Measurements from ENCODE around the gene BRSK2. TPM values are rescaled to one million over a fixed set of nuclear protein-coding genes. Genes with fewer than 3 reads are reported as not detected.

BRSK2 gene
- total and polyA plus RNA-seq, 2 donors from 2014 or later, result 0.43 to 1.2 TPM

DNA sequence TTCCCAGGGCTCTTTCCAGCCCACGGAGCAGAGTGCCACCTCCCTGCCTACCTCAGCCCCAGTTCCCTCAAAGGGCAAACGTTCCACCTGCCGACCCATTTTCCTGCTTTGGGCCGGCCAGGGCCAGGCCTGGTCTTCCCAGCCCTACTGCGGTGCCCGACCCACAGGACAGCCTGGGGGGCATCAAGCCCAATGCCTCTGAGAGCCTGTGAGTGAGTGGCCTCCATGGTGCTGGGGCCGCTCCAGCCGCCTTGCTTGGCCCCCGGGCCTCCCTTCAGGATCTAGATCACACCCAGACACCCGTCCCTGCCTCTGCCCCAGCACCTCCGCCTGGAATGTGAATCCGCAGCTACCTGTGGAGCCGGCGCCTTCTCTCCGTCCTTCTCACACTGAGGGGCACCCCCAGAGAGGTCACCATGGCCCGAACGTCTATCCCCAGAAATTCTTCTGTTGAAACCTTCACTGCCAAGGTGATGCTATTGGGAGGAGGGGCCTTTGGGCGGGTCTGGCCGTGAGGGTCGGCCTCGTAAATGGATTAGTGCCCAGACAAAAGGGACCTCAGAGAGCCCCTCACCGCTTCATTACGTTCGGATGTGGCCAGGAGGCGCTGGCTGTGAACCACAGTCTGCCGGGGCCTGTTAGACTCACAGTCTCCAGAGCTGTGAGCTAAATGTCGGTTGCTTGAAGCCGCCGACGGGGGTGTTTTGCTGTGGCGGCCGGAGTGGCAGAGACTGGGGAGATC lies 36.2 kb upstream of the BRSK2 start:
- Histone ChIP-seq H3K27ac (ENCODE audit: low read depth in 2 of 2, low read length in 2 of 2) (no peak overlapping the region), H3K4me3 (ENCODE audit: low read length in 3 of 3) (no peak overlapping the region), H3K9me3 (ENCODE audit: control insufficient read depth in 2 of 3, insufficient read depth in 1 of 3, low read length in 3 of 3) (no peaks in the 10 kb centered on the region), H3K4me1 (ENCODE audit: control insufficient read depth in 2 of 3, insufficient read depth in 2 of 3, low read depth in 1 of 3, low read length in 3 of 3) (no peaks in the 10 kb centered on the region), H3K9ac (ENCODE audit: low read length in 3 of 3) (no peak overlapping the region), H3K36me3 (ENCODE audit: control insufficient read depth in 2 of 3, insufficient read depth in 3 of 3, low read length in 3 of 3) (no peaks in the 10 kb centered on the region), H3K27me3 (ENCODE audit: control insufficient read depth, insufficient read depth, low read length) (no peaks in the 10 kb centered on the region)
- FAIRE-seq (no peak), DNase-seq (no peak)
- TF ChIP-seq, protein P1, sequence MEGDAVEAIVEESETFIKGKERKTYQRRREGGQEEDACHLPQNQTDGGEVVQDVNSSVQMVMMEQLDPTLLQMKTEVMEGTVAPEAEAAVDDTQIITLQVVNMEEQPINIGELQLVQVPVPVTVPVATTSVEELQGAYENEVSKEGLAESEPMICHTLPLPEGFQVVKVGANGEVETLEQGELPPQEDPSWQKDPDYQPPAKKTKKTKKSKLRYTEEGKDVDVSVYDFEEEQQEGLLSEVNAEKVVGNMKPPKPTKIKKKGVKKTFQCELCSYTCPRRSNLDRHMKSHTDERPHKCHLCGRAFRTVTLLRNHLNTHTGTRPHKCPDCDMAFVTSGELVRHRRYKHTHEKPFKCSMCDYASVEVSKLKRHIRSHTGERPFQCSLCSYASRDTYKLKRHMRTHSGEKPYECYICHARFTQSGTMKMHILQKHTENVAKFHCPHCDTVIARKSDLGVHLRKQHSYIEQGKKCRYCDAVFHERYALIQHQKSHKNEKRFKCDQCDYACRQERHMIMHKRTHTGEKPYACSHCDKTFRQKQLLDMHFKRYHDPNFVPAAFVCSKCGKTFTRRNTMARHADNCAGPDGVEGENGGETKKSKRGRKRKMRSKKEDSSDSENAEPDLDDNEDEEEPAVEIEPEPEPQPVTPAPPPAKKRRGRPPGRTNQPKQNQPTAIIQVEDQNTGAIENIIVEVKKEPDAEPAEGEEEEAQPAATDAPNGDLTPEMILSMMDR (IDR thresholded peaks at IDR 0.05; ENCODE audit: borderline replicate concordance, extremely low read depth, insufficient read depth), result no peak
- intact Hi-C loops (cut with DNase I), result no loop called here

DNA sequence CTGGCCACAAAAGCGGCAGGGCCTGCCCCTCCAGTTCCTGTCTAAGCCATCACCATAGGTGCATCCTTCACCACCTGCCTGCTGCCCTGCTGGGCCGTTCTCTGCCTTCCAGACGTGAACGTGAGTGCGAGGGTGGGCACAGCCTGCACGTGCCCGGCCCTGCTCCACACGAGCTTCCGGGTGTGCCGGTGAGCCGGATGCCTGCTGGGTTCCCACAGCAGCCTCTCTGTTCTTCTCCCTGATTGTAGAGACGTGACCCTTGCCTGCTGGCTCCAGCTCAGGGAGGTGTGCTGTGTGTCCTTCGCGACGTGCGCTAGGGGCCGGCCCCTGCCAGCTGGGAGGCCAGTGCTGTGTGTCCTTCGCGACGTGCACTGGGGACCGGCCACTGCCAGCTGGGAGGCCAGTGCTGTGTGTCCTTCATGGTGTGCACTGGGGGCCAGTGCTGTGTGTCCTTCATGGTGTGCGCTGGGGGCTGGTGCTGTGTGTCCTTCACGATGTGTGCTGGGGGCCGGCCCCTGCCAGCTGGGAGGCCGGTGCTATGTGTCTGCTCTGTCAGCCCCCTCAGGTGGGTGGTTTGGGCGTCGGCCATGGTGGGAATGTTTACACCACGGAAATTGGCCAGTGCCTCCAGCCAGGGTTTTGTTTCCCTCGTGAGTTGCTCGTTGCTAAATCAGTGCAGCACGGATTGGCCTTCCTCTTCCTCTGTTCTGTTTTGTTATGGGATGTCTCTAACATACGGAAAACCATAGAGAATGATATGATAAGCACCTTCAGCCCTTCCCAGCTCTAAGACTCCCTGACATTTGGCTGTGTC lies 35.4 kb upstream of the BRSK2 start:
- H3K9ac ChIP-seq (ENCODE audit: low read length in 3 of 3), result no peak overlapping the region
- H3K27me3 ChIP-seq (ENCODE audit: control insufficient read depth, insufficient read depth, low read length), result no peaks in the 10 kb centered on the region
- no peak overlapping the region for H3K27ac ChIP-seq (ENCODE audit: low read depth in 2 of 2, low read length in 2 of 2)
- TF ChIP-seq, protein P1 (IDR thresholded peaks at IDR 0.05; ENCODE audit: borderline replicate concordance, extremely low read depth, insufficient read depth), result no peak
- DNase-seq, result no peak
- H3K36me3 ChIP-seq (ENCODE audit: control insufficient read depth in 2 of 3, insufficient read depth in 3 of 3, low read length in 3 of 3), result no peaks in the 10 kb centered on the region
- intact Hi-C loops (cut with DNase I), result no loop called here
- no peaks in the 10 kb centered on the region for H3K9me3 ChIP-seq (ENCODE audit: control insufficient read depth in 2 of 3, insufficient read depth in 1 of 3, low read length in 3 of 3)
- no peak overlapping the region for H3K4me3 ChIP-seq (ENCODE audit: low read length in 3 of 3)
- no peak for FAIRE-seq
- H3K4me1 ChIP-seq (ENCODE audit: control insufficient read depth in 2 of 3, insufficient read depth in 2 of 3, low read depth in 1 of 3, low read length in 3 of 3), result no peaks in the 10 kb centered on the region

DNA sequence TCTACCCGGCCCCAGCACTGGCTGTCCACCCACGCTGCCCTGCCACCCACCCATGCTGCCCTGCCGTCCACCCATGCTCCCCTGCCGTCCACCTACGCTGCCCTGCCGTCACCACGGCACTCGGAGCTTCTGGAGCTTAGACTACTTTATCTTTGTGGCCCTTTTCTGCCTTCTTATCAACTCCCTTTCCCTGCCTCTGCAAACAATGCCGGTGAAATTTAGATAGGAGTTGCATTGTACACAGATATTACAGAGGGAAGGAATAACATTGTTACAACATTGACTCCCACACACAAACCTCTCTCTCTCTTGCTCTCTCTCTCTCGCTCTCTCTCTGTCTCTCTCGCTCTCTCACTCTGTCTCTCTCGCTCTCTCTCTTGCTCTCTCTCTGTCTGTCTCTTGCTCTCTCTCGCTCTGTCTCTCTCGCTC lies 33.7 kb upstream of the BRSK2 start:
- no peaks in the 10 kb centered on the region for H3K27me3 ChIP-seq (ENCODE audit: control insufficient read depth, insufficient read depth, low read length)
- no peaks in the 10 kb centered on the region for H3K4me1 ChIP-seq (ENCODE audit: control insufficient read depth in 2 of 3, insufficient read depth in 2 of 3, low read depth in 1 of 3, low read length in 3 of 3)
- no peak for FAIRE-seq
- no peaks in the 10 kb centered on the region for H3K36me3 ChIP-seq (ENCODE audit: control insufficient read depth in 2 of 3, insufficient read depth in 3 of 3, low read length in 3 of 3)
- intact Hi-C loops (cut with DNase I), result no loop called here
- H3K9ac ChIP-seq (ENCODE audit: low read length in 3 of 3), result no peak overlapping the region
- H3K4me3 ChIP-seq (ENCODE audit: low read length in 3 of 3), result no peak overlapping the region
- TF ChIP-seq, protein P1 (IDR thresholded peaks at IDR 0.05; ENCODE audit: borderline replicate concordance, extremely low read depth, insufficient read depth), result no peak
- H3K27ac ChIP-seq (ENCODE audit: low read depth in 2 of 2, low read length in 2 of 2), result no peak overlapping the region
- DNase-seq, result no peak
- no peaks in the 10 kb centered on the region for H3K9me3 ChIP-seq (ENCODE audit: control insufficient read depth in 2 of 3, insufficient read depth in 1 of 3, low read length in 3 of 3)
